Measurements from ENCODE around the gene TPM1.

Gene TPM1

GRCh38 chr15:63067976-63068743 lies 25.6 kb downstream of the TPM1 start:
- no peak for DNase-seq (ENCODE audit: low read depth)
- H3K4me3 ChIP-seq (replicated peaks; ENCODE audit: low read depth, low read length) = no peak overlapping the region
- TF ChIP-seq CTCF (IDR thresholded peaks at IDR 0.05; ENCODE audit: low read length, missing control alignments) = no peak

- no peak for TF ChIP-seq CTCF (IDR thresholded peaks at IDR 0.05; ENCODE audit: low read length, missing control alignments)
- DNase-seq (ENCODE audit: low read depth) = no peak
- no peak overlapping the region for H3K4me3 ChIP-seq (replicated peaks; ENCODE audit: low read depth, low read length)
Observed at GRCh38 chr15:63069616-63070090, 27.1 kb downstream of the TPM1 start.

GRCh38 chr15:63070681-63071129 lies 28.2 kb downstream of the TPM1 start:
- peak; percentile 50 for DNase-seq (ENCODE audit: low read depth)
- TF ChIP-seq CTCF (IDR thresholded peaks at IDR 0.05; ENCODE audit: low read length, missing control alignments) = no peak
- H3K4me3 ChIP-seq (replicated peaks; ENCODE audit: low read depth, low read length) = no peak overlapping the region

GRCh38 chr15:63071288-63071909 lies 28.9 kb downstream of the TPM1 start:
- DNase-seq (ENCODE audit: low read depth) = no peak
- no peak for TF ChIP-seq CTCF (IDR thresholded peaks at IDR 0.05; ENCODE audit: low read length, missing control alignments)
- H3K4me3 ChIP-seq (replicated peaks; ENCODE audit: low read depth, low read length) = no peak overlapping the region

- TF ChIP-seq CTCF (IDR thresholded peaks at IDR 0.05; ENCODE audit: low read length, missing control alignments) = no peak
- DNase-seq (ENCODE audit: low read depth) = no peak
- no peak overlapping the region for H3K4me3 ChIP-seq (replicated peaks; ENCODE audit: low read depth, low read length)
Observed at GRCh38 chr15:63072023-63072650, 29.6 kb downstream of the TPM1 start.

- H3K4me3 ChIP-seq (replicated peaks; ENCODE audit: low read depth, low read length) = no peak overlapping the region
- TF ChIP-seq CTCF (IDR thresholded peaks at IDR 0.05; ENCODE audit: low read length, missing control alignments) = no peak
- no peak for DNase-seq (ENCODE audit: low read depth)
Observed at GRCh38 chr15:63072809-63073277, 30.3 kb downstream of the TPM1 start.

All from fibroblast of pulmonary artery (primary cell).